Measurements from ENCODE around the gene ACP1. TPM values are rescaled to one million over a fixed set of nuclear protein-coding genes. Genes with fewer than 3 reads are reported as not detected.
A peak's percentile ranks its signal among the peaks of the same experiment; 100 is the strongest.

Gene ACP1
- total RNA-seq, 6 donors from 2014 or later, result 34.7 to 113 (median 73.7) TPM

GRCh38 chr2:290090-290722 is 25.5 kb downstream of the ACP1 start:
- Histone ChIP-seq H3K4me1 (peaks cover 25 to 37% (median 28%) of the 10 kb centered on the region in 4 donors), H3K9me3 (no peaks in the 10 kb centered on the region), H3K36me3 (no peaks in the 10 kb centered on the region), H3K4me3 (peak overlapping the region; percentile 28 to 74 (median 62)), H3K27me3 (peaks cover 0 to 17% (median 9%) of the 10 kb centered on the region in 4 donors), H3K27ac (peak overlapping the region in 3 of 4 donors; percentile 47 to 76 (median 48))
- TF ChIP-seq EP300 (IDR thresholded peaks at IDR 0.05) (no peak), CTCF (IDR thresholded peaks at IDR 0.05) (peak; percentile 49 to 82 (median 68)), POLR2AphosphoS5 (IDR thresholded peaks at IDR 0.05) (no peak)
- ATAC-seq (ENCODE audit: low FRiP score in 2 of 2) (peak; percentile 74 to 87), DNase-seq (peak; percentile 73 to 93)
- 8 to 9% methylated on average over 15 of the region's 15 CpGs for WGBS, 2 donors

GRCh38 chr2:295090-295489 is 30.3 kb downstream of the ACP1 start:
- ATAC-seq (ENCODE audit: low FRiP score in 2 of 2) (no peak), DNase-seq (no peak)
- H3K27me3 ChIP-seq, result no peaks in the 10 kb centered on the region
- TF ChIP-seq EP300 (IDR thresholded peaks at IDR 0.05) (no peak), POLR2A (IDR thresholded peaks at IDR 0.05) (no peak), CTCF (IDR thresholded peaks at IDR 0.05) (no peak), POLR2AphosphoS5 (IDR thresholded peaks at IDR 0.05) (no peak)
- no peak overlapping the region for H3K27ac ChIP-seq
- peaks cover 0 to 3% (median under 1%) of the 10 kb centered on the region in 4 donors for H3K4me1 ChIP-seq
- H3K36me3 ChIP-seq, result no peaks in the 10 kb centered on the region
- no peak overlapping the region for H3K4me3 ChIP-seq
- no peaks in the 10 kb centered on the region for H3K9me3 ChIP-seq
- 69 to 81% methylated on average over 5 of the region's 5 CpGs for WGBS, 2 donors

- Histone ChIP-seq H3K9me3 (no peaks in the 10 kb centered on the region), H3K36me3 (no peaks in the 10 kb centered on the region), H3K27me3 (no peaks in the 10 kb centered on the region), H3K27ac (no peak overlapping the region), H3K4me1 (no peaks in the 10 kb centered on the region), H3K4me3 (no peak overlapping the region)
- 61 to 82% methylated on average over 3 of the region's 3 CpGs for WGBS, 2 donors
- TF ChIP-seq EP300 (IDR thresholded peaks at IDR 0.05) (no peak), POLR2A (IDR thresholded peaks at IDR 0.05) (no peak), CTCF (IDR thresholded peaks at IDR 0.05) (no peak), POLR2AphosphoS5 (IDR thresholded peaks at IDR 0.05) (no peak)
- no peak for DNase-seq
- peak in 1 of 2 donors; percentile 49 for ATAC-seq (ENCODE audit: low FRiP score in 2 of 2)
Observed at GRCh38 chr2:296354-296753, 31.6 kb downstream of the ACP1 start.

- WGBS, 2 donors, result 87 to 94% methylated on average over 9 of the region's 9 CpGs
- Histone ChIP-seq H3K4me1 (no peaks in the 10 kb centered on the region), H3K27me3 (no peaks in the 10 kb centered on the region), H3K9me3 (peaks cover 0 to 6% (median 3%) of the 10 kb centered on the region in 4 donors), H3K4me3 (no peak overlapping the region), H3K36me3 (no peaks in the 10 kb centered on the region), H3K27ac (no peak overlapping the region)
- ATAC-seq (ENCODE audit: low FRiP score in 2 of 2) (no peak), DNase-seq (no peak)
- TF ChIP-seq EP300 (IDR thresholded peaks at IDR 0.05), result no peak
- no peak for TF ChIP-seq POLR2A (IDR thresholded peaks at IDR 0.05)
- TF ChIP-seq CTCF (IDR thresholded peaks at IDR 0.05), result no peak
- no peak for TF ChIP-seq POLR2AphosphoS5 (IDR thresholded peaks at IDR 0.05)
Observed at GRCh38 chr2:305366-305765, 40.6 kb downstream of the ACP1 start.

Data from upper lobe of left lung (tissue), 6 donors.